Measurements from ENCODE around the gene QTRT2. TPM values are rescaled to one million over a fixed set of nuclear protein-coding genes. Genes with fewer than 3 reads are reported as not detected.

Gene QTRT2
- total RNA-seq, 1 experiment from 2014 or later, result 39.2 TPM

- BruUV-seq (replicated peaks), result no TSS peak
- POLR2A ChIA-PET, result interaction anchor here (0.7 to 0.9 kb wide), 2 partner anchors 20 to 361 kb away, joined by 3 read pairs; partner anchors contain the start of genes CCDC191 and QTRT2
Measured at GRCh38 chr3:114035896-114036295, 20.6 kb upstream of the QTRT2 start.

GRCh38 chr3:114043205-114043604 lies 13.3 kb upstream of the QTRT2 start:
- Mint-ChIP-seq H3K27ac (ENCODE audit: low read depth, unreplicated experiment) (no peak overlapping the region), H3K4me1 (ENCODE audit: insufficient read depth, unreplicated experiment) (no peaks in the 10 kb centered on the region), H3K4me3 (ENCODE audit: unreplicated experiment) (no peak overlapping the region), H3K27me3 (ENCODE audit: insufficient read depth, unreplicated experiment) (no peaks in the 10 kb centered on the region), H3K36me3 (ENCODE audit: insufficient read depth, unreplicated experiment) (no peaks in the 10 kb centered on the region), H3K9me3 (ENCODE audit: unreplicated experiment) (no peaks in the 10 kb centered on the region)
- ChIA-PET POLR2A (no interaction called here), CTCF (no interaction called here)
- no TSS peak for BruUV-seq (replicated peaks)
- DNase-seq (ENCODE audit: unreplicated experiment), result no peak
- TF ChIP-seq CTCF (IDR thresholded peaks at IDR 0.05; ENCODE audit: unreplicated experiment), result no peak
- intact Hi-C loops (cut with micrococcal nuclease), result no loop called here

More at GRCh38 chr3:114035896-114036295, 20.6 kb upstream of the QTRT2 start:
- Mint-ChIP-seq H3K27ac (ENCODE audit: low read depth, unreplicated experiment) (no peak overlapping the region), H3K27me3 (ENCODE audit: insufficient read depth, unreplicated experiment) (no peaks in the 10 kb centered on the region), H3K4me3 (ENCODE audit: unreplicated experiment) (no peak overlapping the region), H3K4me1 (ENCODE audit: insufficient read depth, unreplicated experiment) (no peaks in the 10 kb centered on the region), H3K36me3 (ENCODE audit: insufficient read depth, unreplicated experiment) (no peaks in the 10 kb centered on the region), H3K9me3 (ENCODE audit: unreplicated experiment) (no peaks in the 10 kb centered on the region)
- intact Hi-C loops (cut with micrococcal nuclease), result no loop called here
- no peak for TF ChIP-seq CTCF (IDR thresholded peaks at IDR 0.05; ENCODE audit: unreplicated experiment)
- no peak for DNase-seq (ENCODE audit: unreplicated experiment)
- CTCF ChIA-PET, result no interaction called here

- H3K4me1 Mint-ChIP-seq (ENCODE audit: insufficient read depth, unreplicated experiment), result peaks cover 4% of the 10 kb centered on the region
- H3K27me3 Mint-ChIP-seq (ENCODE audit: insufficient read depth, unreplicated experiment), result no peaks in the 10 kb centered on the region
- H3K27ac Mint-ChIP-seq (ENCODE audit: low read depth, unreplicated experiment), result no peak overlapping the region
- H3K9me3 Mint-ChIP-seq (ENCODE audit: unreplicated experiment), result no peaks in the 10 kb centered on the region
- ChIA-PET CTCF (interaction anchor here (1.0 kb wide), 1 partner anchor 25 kb away, joined by 3 read pairs; no protein-coding TSS in a partner anchor), POLR2A (no interaction called here)
- BruUV-seq (replicated peaks), result no TSS peak
- no peak for TF ChIP-seq CTCF (IDR thresholded peaks at IDR 0.05; ENCODE audit: unreplicated experiment)
- intact Hi-C loops (cut with micrococcal nuclease), result no loop called here
- H3K36me3 Mint-ChIP-seq (ENCODE audit: insufficient read depth, unreplicated experiment), result peaks cover 10% of the 10 kb centered on the region
- DNase-seq (ENCODE audit: unreplicated experiment), result no peak
- no peak overlapping the region for H3K4me3 Mint-ChIP-seq (ENCODE audit: unreplicated experiment)
Measured at GRCh38 chr3:114052216-114052615, 4.3 kb upstream of the QTRT2 start.

- no peaks in the 10 kb centered on the region for H3K27me3 Mint-ChIP-seq (ENCODE audit: insufficient read depth, unreplicated experiment)
- no peaks in the 10 kb centered on the region for H3K9me3 Mint-ChIP-seq (ENCODE audit: unreplicated experiment)
- TF ChIP-seq CTCF (IDR thresholded peaks at IDR 0.05; ENCODE audit: unreplicated experiment), result no peak
- H3K4me1 Mint-ChIP-seq (ENCODE audit: insufficient read depth, unreplicated experiment), result peaks cover 34% of the 10 kb centered on the region
- no peak for DNase-seq (ENCODE audit: unreplicated experiment)
- intact Hi-C loops (cut with micrococcal nuclease), result loop anchor here (5.0 kb wide), 1 partner anchor 220 kb away; the partner anchor contains the start of gene GRAMD1C
- POLR2A ChIA-PET, result interaction anchor here (0.8 kb wide), 1 partner anchor 15 kb away, joined by 3 read pairs; no protein-coding TSS in a partner anchor
- CTCF ChIA-PET, result interaction anchor here (1.0 kb wide), 1 partner anchor 10 kb away, joined by 4 read pairs; no protein-coding TSS in a partner anchor
- H3K36me3 Mint-ChIP-seq (ENCODE audit: insufficient read depth, unreplicated experiment), result peaks cover 15% of the 10 kb centered on the region
- H3K27ac Mint-ChIP-seq (ENCODE audit: low read depth, unreplicated experiment), result peak overlapping the region; percentile 99
- BruUV-seq (replicated peaks), result TSS peak; percentile 66
- H3K4me3 Mint-ChIP-seq (ENCODE audit: unreplicated experiment), result peak overlapping the region; percentile 99
Measured at GRCh38 chr3:114057011-114057347, 442 bp downstream of the QTRT2 start.
